ENCODE results near the gene ZBTB7A. TPM values are rescaled to one million over a fixed set of nuclear protein-coding genes. Genes with fewer than 3 reads are reported as not detected.

ZBTB7A gene
- total RNA-seq, 1 experiment from 2014 or later: 49.5 TPM

DNA sequence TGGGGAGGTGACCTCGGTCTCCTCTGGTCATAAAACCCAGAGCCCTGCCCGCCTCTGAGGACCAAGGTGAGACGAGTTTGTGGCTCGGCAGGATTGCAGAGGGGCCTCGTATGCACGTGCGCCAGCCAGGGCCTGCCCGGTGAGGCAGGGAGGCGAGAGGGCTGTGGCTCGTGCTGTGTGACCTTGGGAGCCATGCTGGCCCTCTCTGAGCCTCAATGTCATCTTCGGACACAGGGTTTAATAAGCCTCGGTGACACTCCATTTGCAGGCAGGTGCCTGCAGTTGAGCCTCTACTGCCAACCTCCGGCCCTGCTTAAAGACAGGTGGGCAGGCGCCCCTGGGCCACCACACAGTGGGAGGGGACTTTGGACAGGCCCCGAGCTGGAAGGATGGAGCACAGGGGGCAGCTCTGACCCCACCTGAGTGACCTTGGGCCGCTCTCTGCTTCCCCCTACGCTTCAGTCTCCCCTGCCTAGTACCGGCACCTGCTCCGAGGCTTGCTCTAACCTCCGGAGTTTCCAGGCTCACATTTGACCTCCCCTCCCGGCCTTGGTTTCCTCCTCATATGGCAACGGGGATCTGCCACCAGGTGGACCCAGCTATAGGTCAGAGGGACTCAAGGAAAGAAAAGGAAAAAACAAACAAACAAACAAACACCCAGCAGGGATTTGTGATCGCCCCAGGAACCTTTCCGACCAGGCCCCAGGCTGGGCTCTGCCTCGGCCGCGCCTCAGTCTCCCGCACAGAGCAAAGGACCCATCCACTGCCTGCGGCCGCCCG lies 3.1 kb downstream of the ZBTB7A start:
- no peak for ATAC-seq
- intact Hi-C loops (cut with micrococcal nuclease): loop anchor here (5.0 to 10.0 kb wide), 3 partner anchors 71 to 359 kb away; partner anchors contain the start of genes PIP5K1C and TJP3

More for the DNA sequence above, 3.1 kb downstream of the ZBTB7A start:
- TF ChIP-seq, protein P1, sequence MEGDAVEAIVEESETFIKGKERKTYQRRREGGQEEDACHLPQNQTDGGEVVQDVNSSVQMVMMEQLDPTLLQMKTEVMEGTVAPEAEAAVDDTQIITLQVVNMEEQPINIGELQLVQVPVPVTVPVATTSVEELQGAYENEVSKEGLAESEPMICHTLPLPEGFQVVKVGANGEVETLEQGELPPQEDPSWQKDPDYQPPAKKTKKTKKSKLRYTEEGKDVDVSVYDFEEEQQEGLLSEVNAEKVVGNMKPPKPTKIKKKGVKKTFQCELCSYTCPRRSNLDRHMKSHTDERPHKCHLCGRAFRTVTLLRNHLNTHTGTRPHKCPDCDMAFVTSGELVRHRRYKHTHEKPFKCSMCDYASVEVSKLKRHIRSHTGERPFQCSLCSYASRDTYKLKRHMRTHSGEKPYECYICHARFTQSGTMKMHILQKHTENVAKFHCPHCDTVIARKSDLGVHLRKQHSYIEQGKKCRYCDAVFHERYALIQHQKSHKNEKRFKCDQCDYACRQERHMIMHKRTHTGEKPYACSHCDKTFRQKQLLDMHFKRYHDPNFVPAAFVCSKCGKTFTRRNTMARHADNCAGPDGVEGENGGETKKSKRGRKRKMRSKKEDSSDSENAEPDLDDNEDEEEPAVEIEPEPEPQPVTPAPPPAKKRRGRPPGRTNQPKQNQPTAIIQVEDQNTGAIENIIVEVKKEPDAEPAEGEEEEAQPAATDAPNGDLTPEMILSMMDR (IDR thresholded peaks at IDR 0.05 in 2 of 3, conservative IDR thresholded peaks at IDR 0.05 in 1 of 3; ENCODE audit: borderline replicate concordance in 1 of 3, insufficient read depth in 1 of 3, low read depth in 2 of 3, low read length in 2 of 3): peak in 2 of 3 experiments; percentile 17 to 38; a peak in 2 of 6 replicates
- TF ChIP-seq CBX3 (IDR thresholded peaks at IDR 0.05; ENCODE audit: low read depth) (no peak), POLR2AphosphoS5 (IDR thresholded peaks at IDR 0.05; ENCODE audit: low read depth, low read length) (peak; percentile 38; the same call in 1 of the 2 replicates)
- TF ChIP-seq, protein P2, sequence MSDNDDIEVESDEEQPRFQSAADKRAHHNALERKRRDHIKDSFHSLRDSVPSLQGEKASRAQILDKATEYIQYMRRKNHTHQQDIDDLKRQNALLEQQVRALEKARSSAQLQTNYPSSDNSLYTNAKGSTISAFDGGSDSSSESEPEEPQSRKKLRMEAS (IDR thresholded peaks at IDR 0.05): 0 out of 2 replicates have a peak, but pooled peaks have one; percentile 14
- peaks cover 66% of the 10 kb centered on the region for H3K79me2 ChIP-seq (ENCODE audit: insufficient read depth, low read length)
- peak overlapping the region; percentile 91 for H3K4me2 ChIP-seq (ENCODE audit: low read length)
- H3K27me3 ChIP-seq (ENCODE audit: insufficient read depth, low read length): no peaks in the 10 kb centered on the region
- H3K27ac ChIP-seq (ENCODE audit: low read depth, low read length): peak overlapping the region; percentile 96
- H3K9ac ChIP-seq (ENCODE audit: low read length): peak overlapping the region; percentile 90
- BruUV-seq (replicated peaks): TSS peak; percentile 62
- H3K9me3 ChIP-seq (ENCODE audit: control insufficient read depth in 1 of 2, insufficient read depth in 1 of 2, low read depth in 1 of 2, low read length in 2 of 2): no peaks in the 10 kb centered on the region
- peaks cover 54 to 67% of the 10 kb centered on the region in 2 experiments for H3K4me1 ChIP-seq (ENCODE audit: control insufficient read depth in 1 of 2, insufficient read depth in 2 of 2, low read length in 2 of 2)
- ChIA-PET POLR2A (no interaction called here), RAD21 (ENCODE audit: low non-redundant PET in 1 of 2, low total read pairs in 2 of 2, uncharacterized antibody in 2 of 2, unreplicated experiment in 2 of 2) (no interaction called here), CTCF (no interaction called here)
- peaks cover 0 to 11% of the 10 kb centered on the region in 2 experiments; a peak in 1 of 4 replicates for H3K36me3 ChIP-seq (ENCODE audit: control insufficient read depth in 1 of 2, insufficient read depth in 2 of 2, low read length in 2 of 2)
- H2AFZ ChIP-seq (ENCODE audit: low read depth, low read length, poor library complexity, severe bottlenecking): no peak overlapping the region
- H3K4me3 ChIP-seq (replicated peaks in 1 of 2; ENCODE audit: low read depth in 1 of 2, low read length in 2 of 2): peak overlapping the region; percentile 80 to 94
- no peak for DNase-seq (ENCODE audit: low read depth, low spot score)
- peaks cover 11% of the 10 kb centered on the region; the same call in 1 of the 2 replicates for H4K20me1 ChIP-seq (ENCODE audit: insufficient read depth)
- H3K9me2 ChIP-seq (ENCODE audit: insufficient read depth): no peaks in the 10 kb centered on the region
